ENCODE measurements around the gene H2BK1. TPM values are rescaled to one million over a fixed set of nuclear protein-coding genes. Genes with fewer than 3 reads are reported as not detected.

H2BK1 gene
- total and polyA plus RNA-seq, 10 donors = 0.24 TPM; not detected in 9

GRCh38 chr7:151237244-151238189, 27.2 kb upstream of the H2BK1 start:
- H3K4me1 ChIP-seq = peaks cover 12 to 40% (median 25%) of the 10 kb centered on the region in 6 donors
- TF ChIP-seq POLR2AphosphoS5 (IDR thresholded peaks at IDR 0.05) (peak in 2 of 3 donors; percentile 35 to 64), POLR2A (IDR thresholded peaks at IDR 0.05) (no peak), CTCF (IDR thresholded peaks at IDR 0.05 in 8 of 11, conservative IDR thresholded peaks at IDR 0.05 in 3 of 11) (no peak)
- WGBS, 5 donors = 87 to 94% (median 92%) methylated on average over 16 to 44 of the region's 44 CpGs
- intact Hi-C loops (cut with DNase I; ENCODE audit: low total_unique reads) = no loop called here
- no peak overlapping the region for H3K27ac ChIP-seq
- peak; percentile 78 for DNase-seq
- peaks cover 0 to 85% (median 52%) of the 10 kb centered on the region in 6 donors for H3K36me3 ChIP-seq
- H3K27me3 ChIP-seq (replicated peaks in 1 of 7) = no peaks in the 10 kb centered on the region
- H3K9me3 ChIP-seq = no peaks in the 10 kb centered on the region
- H3K4me3 ChIP-seq = no peak overlapping the region

GRCh38 chr7:151236406-151236805, 26.1 kb upstream of the H2BK1 start:
- no peaks in the 10 kb centered on the region for H3K27me3 ChIP-seq (replicated peaks in 1 of 7)
- intact Hi-C loops (cut with DNase I; ENCODE audit: low total_unique reads) = no loop called here
- peaks cover 0 to 76% (median 51%) of the 10 kb centered on the region in 6 donors for H3K36me3 ChIP-seq

GRCh38 chr7:151235091-151235787, 25.0 kb upstream of the H2BK1 start:
- peak in 1 of 3 donors; percentile 20 for TF ChIP-seq POLR2AphosphoS5 (IDR thresholded peaks at IDR 0.05)
- no peak for TF ChIP-seq CTCF (IDR thresholded peaks at IDR 0.05 in 8 of 11, conservative IDR thresholded peaks at IDR 0.05 in 3 of 11)
- H3K4me1 ChIP-seq = peaks cover 13 to 50% (median 33%) of the 10 kb centered on the region in 6 donors
- peak; percentile 78 for DNase-seq
- no peaks in the 10 kb centered on the region for H3K27me3 ChIP-seq (replicated peaks in 1 of 7)
- no peaks in the 10 kb centered on the region for H3K9me3 ChIP-seq
- no peak overlapping the region for H3K27ac ChIP-seq
- intact Hi-C loops (cut with DNase I; ENCODE audit: low total_unique reads) = no loop called here
- H3K4me3 ChIP-seq = no peak overlapping the region
- WGBS, 5 donors = 90 to 96% (median 94%) methylated on average over 6 to 28 of the region's 28 CpGs
- H3K36me3 ChIP-seq = peaks cover 0 to 64% (median 48%) of the 10 kb centered on the region in 6 donors

More at GRCh38 chr7:151236406-151236805, 26.1 kb upstream of the H2BK1 start:
- peak; percentile 56 for DNase-seq
- Histone ChIP-seq H3K27ac (no peak overlapping the region), H3K9me3 (no peaks in the 10 kb centered on the region), H3K4me1 (peaks cover 13 to 47% (median 31%) of the 10 kb centered on the region in 6 donors), H3K4me3 (no peak overlapping the region)
- WGBS, 5 donors = 89 to 96% (median 95%) methylated on average over 13 of the region's 13 CpGs
- TF ChIP-seq CTCF (IDR thresholded peaks at IDR 0.05 in 8 of 11, conservative IDR thresholded peaks at IDR 0.05 in 3 of 11) (no peak), POLR2AphosphoS5 (IDR thresholded peaks at IDR 0.05) (no peak), POLR2A (IDR thresholded peaks at IDR 0.05) (no peak)

All from spleen (tissue), 11 donors.